Omental fat pad (tissue), 4 donors: Measurements from ENCODE around the gene PNMA6E. TPM values are rescaled to one million over a fixed set of nuclear protein-coding genes. Genes with fewer than 3 reads are reported as not detected.

Experiments
- ATAC-seq: fragments of 150-250 bp; one replicate; pipeline ENCODE4 v1.9.1; 2016; ENCODE audit warnings: mild to moderate bottlenecking, moderate library complexity; ENCODE audit not compliant: low FRiP score
- DNase-seq: peaks from one replicate; pipeline ENCODE4 v3.0.0-alpha.2; 2019; ENCODE audit warnings: low spot score
- CTCF ChIP-seq, 3 donors: fragments of 450-650 bp; IDR thresholded peaks; one replicate each; pipeline ENCODE4 v1.5.1; 2016 to 2017; ENCODE audit warnings: antibody characterized with exemption in 3 of 3, mild to moderate bottlenecking in 3 of 3, moderate library complexity in 2 of 3
- small RNA-seq: library from RNA; depleted of rRNA; stranded (forward); fragments of <200 nt; gene quantifications from one replicate; pipeline ENCODE3, GENCODE V24; 2016
- total RNA-seq, 4 donors: library from RNA; depleted of rRNA; stranded (reverse); fragments of >200 nt; gene quantifications; one replicate each; pipeline ENCODE4 v1.1.0, GENCODE V29; 2016

PNMA6E gene
- total RNA-seq, 4 donors from 2014 or later = 0.32 TPM; not detected in 3

- TF ChIP-seq CTCF (IDR thresholded peaks at IDR 0.05) = no peak
Measured at GRCh38 chrX:153347530-153347929, 53.6 kb downstream of the PNMA6E start.

More at GRCh38 chrX:153347530-153347929, 53.6 kb downstream of the PNMA6E start:
- ATAC-seq (no peak), DNase-seq (no peak)

Small RNA genes within 50 kb of the gene (small RNA-seq; reads per million reads assigned to genes)
- gene AC152007.1 (not detected), gene RN7SL667P (not detected)

Other genes starting within 250 kb of the PNMA6E start
- not detected for gene MAGEA1, start 222.1 kb downstream of the PNMA6E start, total RNA-seq
- not detected for gene PNMA6F, start 79.6 kb downstream of the PNMA6E start, total RNA-seq
- 10 to 100 TPM; 14.6 to 45.4 (median 19.5) TPM for gene ZNF275, start 67.2 kb downstream of the PNMA6E start, total RNA-seq
- 1 to 10 TPM; 1.4 to 7.6 (median 4.2) TPM for gene ZFP92, start 10.1 kb upstream of the PNMA6E start, total RNA-seq
- gene TREX2, start 44.7 kb upstream of the PNMA6E start, total RNA-seq = 1 to 10 TPM in 3 of 4 donors, under 1 TPM in 1; 0.69 to 4.2 (median 1.2) TPM
- gene HAUS7, start 69.2 kb upstream of the PNMA6E start, total RNA-seq = 10 to 100 TPM; 14.9 to 35.0 (median 23.9) TPM
- 10 to 100 TPM; 14.9 to 40.2 (median 18.6) TPM for gene BGN, start 93.6 kb upstream of the PNMA6E start, total RNA-seq
- gene ATP2B3, start 116.3 kb upstream of the PNMA6E start, total RNA-seq = not detected
- 10 to 100 TPM; 26.0 to 42.6 (median 31.0) TPM for gene CCNQ, start 197.8 kb upstream of the PNMA6E start, total RNA-seq
- 1 to 10 TPM in 1 of 4 donors, under 1 TPM in 1, not detected in 2; 0.48 to 2.3 TPM for gene DUSP9, start 245.9 kb upstream of the PNMA6E start, total RNA-seq